DMS79 (cell line): Measurements from ENCODE around the gene FSTL1.

Source experiments
- DNase-seq: peaks from one replicate; lab custom pipeline; 2025; lab: John Stamatoyannopoulos, UW

Gene FSTL1

GRCh38 chr3:120440001-120440703, 10.6 kb downstream of the FSTL1 start:
- DNase-seq = no peak

GRCh38 chr3:120438665-120439370, 12.0 kb downstream of the FSTL1 start:
- no peak for DNase-seq

GRCh38 chr3:120438216-120438615, 12.6 kb downstream of the FSTL1 start:
- DNase-seq = no peak

GRCh38 chr3:120437559-120437958, 13.2 kb downstream of the FSTL1 start:
- DNase-seq = no peak

- DNase-seq = no peak
Observed at GRCh38 chr3:120436523-120437050, 14.2 kb downstream of the FSTL1 start.

GRCh38 chr3:120435621-120436020, 15.2 kb downstream of the FSTL1 start:
- no peak for DNase-seq

GRCh38 chr3:120433662-120434331, 17.0 kb downstream of the FSTL1 start:
- DNase-seq = no peak

GRCh38 chr3:120432150-120432860, 18.5 kb downstream of the FSTL1 start:
- no peak for DNase-seq

GRCh38 chr3:120429921-120430361, 20.9 kb downstream of the FSTL1 start:
- DNase-seq = no peak

GRCh38 chr3:120428924-120429323, 21.9 kb downstream of the FSTL1 start:
- no peak for DNase-seq

- no peak for DNase-seq
Observed at GRCh38 chr3:120427201-120427600, 23.6 kb downstream of the FSTL1 start.

GRCh38 chr3:120425572-120426250, 25.1 kb downstream of the FSTL1 start:
- no peak for DNase-seq

- no peak for DNase-seq
Observed at GRCh38 chr3:120424976-120425570, 25.7 kb downstream of the FSTL1 start.

- DNase-seq = no peak
Observed at GRCh38 chr3:120424506-120424905, 26.3 kb downstream of the FSTL1 start.

GRCh38 chr3:120423432-120423831, 27.4 kb downstream of the FSTL1 start:
- DNase-seq = no peak

GRCh38 chr3:120421926-120422325, 28.9 kb downstream of the FSTL1 start:
- no peak for DNase-seq

GRCh38 chr3:120420928-120421551, 29.8 kb downstream of the FSTL1 start:
- no peak for DNase-seq

GRCh38 chr3:120420360-120420759, 30.4 kb downstream of the FSTL1 start:
- DNase-seq = no peak

- DNase-seq = no peak
Observed at GRCh38 chr3:120419797-120420196, 31.0 kb downstream of the FSTL1 start.

- DNase-seq = peak; percentile 55
Observed at GRCh38 chr3:120418866-120419490, 31.8 kb downstream of the FSTL1 start.
